NCI-H2196 (cell line): ENCODE data around the gene ZNF80.

Source experiments
- DNase-seq: peaks from one replicate; lab custom pipeline; 2025; ENCODE audit not compliant: unreplicated experiment; lab: John Stamatoyannopoulos, UW

The ZNF80 gene

DNA sequence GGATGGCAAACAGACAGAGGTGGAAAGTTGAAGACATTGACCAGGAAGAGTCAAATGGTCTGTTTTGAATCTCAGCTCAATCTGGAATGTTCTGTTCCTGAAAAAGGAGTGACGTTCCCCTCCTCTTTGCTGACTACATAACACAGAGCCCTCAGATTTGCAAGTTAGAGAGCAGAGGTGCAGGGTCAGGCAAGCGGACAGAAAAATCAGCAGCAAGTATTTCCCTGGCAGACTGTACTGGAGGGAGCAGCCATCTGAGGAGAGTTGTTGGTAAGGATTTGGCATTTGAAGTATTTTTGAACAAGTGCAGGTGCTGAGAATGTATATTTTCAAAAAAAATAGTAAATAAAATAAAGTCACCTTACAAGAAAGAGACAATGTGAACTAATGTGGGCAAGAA, 17.6 kb downstream of the ZNF80 start:
- DNase-seq, result no peak

DNA sequence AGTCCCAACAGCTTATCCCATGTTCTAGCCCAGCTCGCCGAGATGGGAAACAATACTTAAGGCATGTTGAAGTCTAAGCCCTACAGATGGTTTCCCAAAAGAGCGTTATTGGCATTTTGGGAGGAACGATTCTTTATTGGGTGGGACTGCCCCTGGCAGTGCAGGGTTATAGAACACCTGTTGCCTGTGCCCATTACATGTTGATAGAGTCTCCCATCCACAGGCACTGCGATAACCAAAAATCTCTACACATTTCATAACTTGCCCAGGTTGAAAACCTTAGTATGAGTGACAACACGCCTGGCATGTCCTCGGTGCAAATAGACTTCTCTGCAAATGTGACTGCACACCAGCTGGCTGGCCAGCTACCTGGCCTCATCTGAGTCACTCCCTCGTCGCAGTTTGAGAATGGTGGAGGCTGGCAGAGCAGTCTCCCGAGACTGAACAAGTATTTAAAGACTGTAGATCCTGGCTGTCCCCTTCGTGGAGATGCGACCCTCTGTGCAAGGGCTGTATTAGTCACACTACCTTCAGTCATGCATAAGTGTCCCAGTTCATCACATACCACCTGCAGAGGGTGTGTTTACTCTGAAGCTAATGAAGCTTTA, 18.7 kb downstream of the ZNF80 start:
- no peak for DNase-seq

GRCh38 chr3:114218006-114218405, 19.4 kb downstream of the ZNF80 start:
- no peak for DNase-seq

- DNase-seq, result no peak
These were observed 20.1 kb downstream of the ZNF80 start for GRCh38 chr3:114217266-114217665.

DNA sequence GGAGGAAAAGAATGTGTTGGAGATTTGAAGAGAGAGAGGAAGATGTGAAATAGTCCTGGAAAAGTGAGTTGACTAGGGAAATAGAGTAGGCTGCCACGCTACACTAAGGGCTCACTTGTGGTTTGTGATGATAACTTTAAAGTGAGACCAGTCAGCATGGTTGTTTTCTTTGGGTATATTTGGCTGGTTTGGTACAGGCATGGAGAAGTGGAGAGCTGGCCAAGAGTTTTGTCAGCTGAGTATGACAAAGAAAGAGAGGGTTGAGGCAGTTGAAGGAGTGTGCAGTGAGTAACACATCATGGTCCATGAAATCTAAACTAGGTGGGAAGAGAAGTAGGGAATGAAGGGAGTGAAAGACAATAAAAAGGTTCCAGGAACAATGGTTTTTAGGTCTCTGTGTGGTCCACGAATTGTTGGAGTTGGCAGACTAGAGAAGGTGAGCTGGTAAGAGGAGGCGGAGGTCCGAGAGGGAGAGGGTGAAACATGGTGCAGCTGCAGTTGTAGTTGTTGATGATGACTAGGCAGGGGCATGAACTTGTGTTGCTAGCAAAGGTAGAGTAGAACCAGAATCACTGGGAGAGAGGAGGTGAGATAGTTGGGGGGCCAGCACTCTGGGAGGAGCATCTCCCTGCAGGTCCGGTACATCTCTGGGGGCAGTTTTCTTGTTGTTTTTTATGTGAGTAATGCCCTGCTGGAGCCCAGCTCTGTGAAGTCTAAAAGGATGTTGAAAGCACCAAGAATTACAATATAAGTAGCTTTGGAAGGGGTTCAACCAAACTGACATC, 21.0 kb downstream of the ZNF80 start:
- DNase-seq, result no peak

GRCh38 chr3:114214542-114215341, 22.6 kb downstream of the ZNF80 start:
- no peak for DNase-seq

GRCh38 chr3:114213627-114214541, 23.5 kb downstream of the ZNF80 start:
- no peak for DNase-seq

DNA sequence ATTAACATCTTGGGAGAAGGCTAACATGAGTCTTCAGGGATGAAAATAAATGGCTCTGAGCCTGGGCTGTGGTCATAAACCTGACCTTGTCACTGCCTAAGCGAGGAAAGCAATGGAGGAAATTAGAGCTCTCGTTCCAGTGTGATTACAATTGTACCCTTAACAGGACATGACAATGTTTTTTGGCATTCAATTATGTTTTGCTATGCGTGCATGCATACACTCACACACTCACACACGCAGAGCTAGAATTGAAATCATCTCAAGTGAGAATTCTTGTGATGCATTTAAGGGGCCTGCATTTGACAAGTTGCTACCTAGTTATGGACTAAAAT, 24.1 kb downstream of the ZNF80 start:
- no peak for DNase-seq

DNA sequence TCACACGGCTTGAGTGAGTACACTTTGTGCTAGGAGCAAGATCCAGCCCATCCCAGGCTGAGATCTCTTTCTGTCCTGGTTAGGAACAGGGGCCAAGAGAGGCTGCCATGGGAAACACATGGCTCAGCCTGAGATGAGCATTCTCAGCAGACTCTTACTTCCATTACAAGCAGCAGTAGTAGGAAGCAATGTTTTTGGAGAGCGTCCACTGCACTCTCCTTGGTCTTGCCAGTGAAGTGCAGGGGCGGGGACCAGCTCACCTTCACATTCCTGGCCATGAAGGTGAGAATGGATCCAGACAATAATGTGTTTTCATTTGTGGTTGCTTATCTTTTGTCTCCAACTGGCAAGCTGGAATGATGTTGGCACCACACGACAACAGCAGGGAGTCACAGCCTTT, 24.7 kb downstream of the ZNF80 start:
- no peak for DNase-seq

DNA sequence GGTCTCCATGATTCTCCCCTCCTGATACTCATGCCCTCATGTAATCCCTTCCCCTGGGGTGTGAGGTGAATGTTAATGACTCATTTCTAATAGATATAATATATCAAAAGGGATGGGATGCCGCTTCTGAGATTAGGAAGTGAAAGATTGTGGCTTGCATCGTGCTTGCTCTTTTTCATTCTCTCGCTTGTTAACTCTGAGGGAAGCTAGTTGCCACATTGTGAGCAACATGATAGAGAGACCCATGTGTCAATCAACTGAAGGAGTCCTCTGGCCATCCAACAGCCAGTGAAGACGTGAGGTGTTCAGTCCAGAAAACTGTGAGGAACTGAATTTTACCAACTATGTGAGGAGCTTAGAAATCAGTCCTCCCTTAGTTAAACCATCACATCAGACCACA, 29.6 kb downstream of the ZNF80 start:
- no peak for DNase-seq

DNA sequence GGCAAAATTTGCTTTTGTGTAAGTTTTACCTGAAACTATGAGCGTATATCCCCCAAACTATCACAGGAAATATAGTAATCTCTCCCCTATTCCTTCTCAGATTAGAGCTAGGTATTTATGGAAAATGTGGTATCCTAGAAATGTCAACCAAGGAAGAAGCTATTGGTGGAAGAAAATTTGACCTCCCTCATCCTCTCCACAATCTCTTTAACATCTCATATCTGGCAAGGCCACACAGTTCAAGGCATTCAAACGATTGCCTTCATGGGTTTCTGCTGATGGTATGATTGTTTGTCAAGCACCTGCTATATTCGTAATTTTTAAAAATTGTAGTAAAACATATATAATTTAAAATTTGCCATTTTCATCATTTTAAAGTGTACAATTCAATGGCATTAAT, 31.0 kb downstream of the ZNF80 start:
- no peak for DNase-seq

GRCh38 chr3:114205541-114205940, 31.8 kb downstream of the ZNF80 start:
- no peak for DNase-seq

DNA sequence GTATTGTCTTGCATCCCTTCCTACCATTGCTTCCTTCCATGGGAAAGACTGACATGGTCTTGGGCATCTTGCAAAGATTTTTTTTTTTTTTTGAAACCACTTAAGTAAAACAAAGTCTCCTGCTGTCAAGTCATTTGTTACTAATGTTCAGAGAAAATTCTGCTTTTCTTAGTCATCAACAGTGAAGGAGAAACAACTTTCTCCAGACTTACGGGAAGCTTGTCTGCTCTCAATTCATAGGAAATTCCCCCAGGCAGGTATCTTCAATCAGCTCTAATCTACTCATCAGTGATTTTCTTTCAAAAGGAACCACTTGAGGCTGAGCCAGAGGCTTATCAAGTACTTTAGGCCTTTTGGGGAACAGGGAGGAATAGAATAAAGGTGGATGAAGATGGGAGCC, 42.6 kb downstream of the ZNF80 start:
- DNase-seq, result no peak

DNA sequence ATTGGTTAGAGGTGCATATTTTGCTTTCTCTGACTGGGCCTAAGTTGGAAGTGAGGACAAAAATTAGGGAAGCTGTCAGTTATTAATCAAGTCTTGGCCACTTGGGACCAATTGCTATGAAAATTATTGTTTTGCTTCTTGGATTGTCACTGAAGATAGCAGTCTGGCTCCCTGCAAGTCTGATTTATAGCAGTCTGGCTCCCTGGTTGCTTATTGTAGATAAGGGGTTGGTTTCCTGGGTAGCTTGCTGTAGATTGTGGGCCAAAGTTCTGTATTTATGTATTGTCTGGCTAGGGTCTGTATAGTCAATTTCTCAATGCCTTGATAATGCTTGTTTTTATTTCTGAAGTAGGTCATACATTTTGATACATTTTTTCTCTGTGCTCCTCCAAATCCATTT, 45.2 kb downstream of the ZNF80 start:
- DNase-seq, result no peak

DNA sequence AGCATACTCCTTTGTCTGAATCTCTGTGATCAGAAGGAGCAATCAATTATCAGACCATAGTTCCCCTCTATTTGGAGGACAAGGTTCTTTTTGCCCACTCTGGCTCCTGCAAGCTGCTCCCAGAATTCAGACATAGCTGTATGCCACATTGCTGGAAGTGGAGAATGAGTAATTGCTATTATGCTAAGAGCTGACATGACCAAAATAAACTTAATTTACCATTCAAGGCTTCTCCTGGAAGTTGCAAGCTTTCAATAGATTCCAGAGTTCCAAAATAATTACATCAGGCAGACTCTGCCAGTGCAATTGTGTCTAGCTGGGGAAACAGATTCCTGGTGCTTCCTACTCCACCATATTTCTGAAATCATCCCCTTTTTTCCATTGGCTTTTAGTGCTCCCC, 50.9 kb downstream of the ZNF80 start:
- no peak for DNase-seq
